ENCODE data around the gene NECAP2.
A peak's percentile ranks its signal among the peaks of the same experiment; 100 is the strongest.
"Not testable (repeated sequence)": the region's sequence is repeated elsewhere in the genome, so short reads cannot be mapped to it uniquely, and the experiment has no call there.

NECAP2 gene

GRCh38 chr1:16462773-16463330 is 22.3 kb downstream of the NECAP2 start:
- DNase-seq = no peak

- peak; percentile 7 for DNase-seq
Measured at GRCh38 chr1:16464917-16465625, 24.5 kb downstream of the NECAP2 start.

DNA sequence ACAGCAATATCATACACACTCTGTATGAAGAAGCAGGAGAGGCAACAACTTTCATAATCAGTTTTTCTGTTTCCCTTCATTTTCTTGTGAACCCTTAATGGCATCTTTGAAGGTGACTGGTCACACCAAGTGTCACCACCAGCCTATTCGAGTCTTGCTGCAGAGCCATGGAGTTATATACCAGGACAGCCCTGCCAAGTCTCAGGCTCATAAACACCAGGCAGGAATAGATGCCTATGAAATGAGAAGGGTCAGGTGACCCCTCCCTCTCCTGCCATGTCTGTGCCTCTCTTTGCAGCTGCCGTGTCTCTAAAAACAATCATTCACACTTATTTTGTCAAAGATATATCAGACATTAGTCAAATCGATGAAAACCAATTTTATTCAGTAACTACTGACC is 28.0 kb downstream of the NECAP2 start:
- no peak for DNase-seq

- no peak for DNase-seq
Measured at GRCh38 chr1:16474166-16474800, 33.8 kb downstream of the NECAP2 start.

DNA sequence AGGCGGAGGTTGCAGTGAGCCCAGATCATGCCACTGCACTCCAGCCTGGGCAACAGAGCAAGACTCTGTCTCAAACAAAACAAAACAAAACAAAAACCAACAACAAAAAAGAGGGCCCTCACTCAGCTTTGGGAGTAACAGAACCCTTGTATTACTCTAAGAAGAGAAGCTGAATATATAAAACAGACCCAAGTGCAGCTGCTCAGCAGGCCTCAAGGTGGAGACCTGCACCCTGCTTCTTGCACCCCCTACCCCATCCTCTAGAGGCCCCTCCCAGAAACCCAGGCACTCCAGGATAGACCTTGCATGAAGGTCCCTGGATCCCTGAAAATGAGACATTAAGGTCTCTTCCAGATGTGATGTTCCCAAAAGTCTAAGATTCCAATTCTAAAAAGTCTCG is 34.4 kb downstream of the NECAP2 start:
- DNase-seq = not testable (repeated sequence)

DNA sequence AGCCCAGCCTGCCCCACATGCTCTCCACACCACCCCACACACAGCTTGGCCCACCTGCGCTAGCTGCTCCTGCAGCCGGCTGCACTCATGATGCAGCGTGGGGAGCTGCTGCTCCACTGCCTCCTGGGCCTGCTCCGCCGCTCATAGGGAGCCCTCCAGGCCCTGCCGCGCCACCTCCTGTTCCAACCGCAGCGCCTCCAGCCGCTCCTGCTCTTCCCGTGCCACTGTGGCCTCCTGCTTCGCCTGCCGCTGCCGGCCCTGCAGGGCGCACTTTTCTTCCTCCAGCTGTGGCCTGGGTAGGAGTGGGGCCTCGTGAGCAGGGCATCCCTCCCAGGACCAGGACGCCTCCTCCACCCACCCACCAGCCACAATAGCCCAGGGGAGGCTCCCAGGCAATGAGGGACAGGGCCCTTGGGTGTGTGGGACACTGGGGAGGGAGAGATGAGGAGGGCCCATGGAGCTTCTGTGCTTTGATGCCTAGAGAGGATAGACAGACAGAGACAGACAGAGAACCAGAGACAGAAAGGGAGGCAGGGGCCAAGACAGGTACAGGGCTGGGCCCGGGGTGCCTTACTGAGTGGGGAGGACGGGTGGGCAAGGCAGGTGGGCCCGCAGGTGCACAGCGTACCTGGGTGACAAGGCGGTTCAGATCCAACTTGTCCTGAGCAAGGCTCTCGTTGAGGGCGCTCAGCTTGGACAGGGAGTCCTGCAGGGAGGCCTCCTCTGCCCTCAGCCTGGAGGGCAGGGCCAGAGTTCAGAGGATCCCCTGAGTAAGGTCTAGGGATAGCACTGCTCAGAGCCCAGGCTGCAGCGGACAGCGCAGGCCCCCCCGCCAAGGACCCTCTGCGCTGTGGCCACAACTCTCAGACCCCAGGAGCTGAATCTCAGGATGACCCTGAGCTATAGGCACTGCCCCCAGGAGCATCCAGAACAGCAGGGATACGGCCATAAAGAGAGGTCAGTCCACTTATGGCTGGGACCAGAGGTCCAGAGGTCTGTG is 35.5 kb downstream of the NECAP2 start:
- DNase-seq = not testable (repeated sequence)

- DNase-seq = no peak
Measured at GRCh38 chr1:16478091-16478490, 37.6 kb downstream of the NECAP2 start.

- DNase-seq = not testable (repeated sequence)
Measured at GRCh38 chr1:16483146-16483545, 42.6 kb downstream of the NECAP2 start.

DNA sequence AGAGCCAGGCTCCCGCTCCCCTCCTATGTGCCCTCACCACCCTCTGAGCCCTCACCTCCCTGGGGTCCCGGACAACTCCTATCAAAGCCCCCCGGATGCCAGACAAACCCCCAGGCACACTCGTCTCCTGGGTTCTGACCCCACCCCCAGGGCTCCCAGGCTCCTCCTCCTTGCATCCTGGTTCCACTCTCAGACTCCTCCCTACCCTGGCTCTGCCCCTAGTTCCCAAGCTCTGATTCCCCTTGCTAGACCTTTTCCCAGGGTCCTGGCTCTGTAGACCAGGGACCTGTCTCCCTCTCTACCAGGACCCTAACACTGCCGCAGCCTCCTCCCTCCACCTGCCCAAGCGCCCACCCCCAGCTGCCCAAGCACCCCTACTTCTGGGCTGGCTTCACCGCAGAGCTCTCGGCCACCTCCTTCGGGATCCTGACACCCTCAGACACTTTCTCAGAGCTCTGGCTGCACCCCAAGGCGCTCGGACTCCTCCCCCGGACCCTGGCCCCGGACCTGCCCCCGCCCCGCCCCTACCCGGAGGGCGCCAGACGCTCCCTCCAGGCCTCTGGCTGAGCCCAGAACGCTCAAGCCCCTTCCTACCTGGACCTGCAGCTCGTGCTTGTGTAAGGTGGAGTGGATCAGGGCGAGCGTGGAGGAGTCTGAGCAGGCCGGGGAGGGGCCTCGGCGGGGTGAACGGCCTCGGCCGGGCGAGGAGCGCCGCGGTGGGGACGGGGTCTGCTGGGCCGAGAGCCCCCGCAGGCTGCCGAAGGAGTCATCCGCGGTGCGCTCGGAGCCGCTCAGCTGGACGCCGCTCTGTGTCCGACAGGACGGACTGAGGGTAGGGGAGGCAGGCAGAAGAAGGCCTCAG is 43.3 kb downstream of the NECAP2 start:
- DNase-seq = not testable (repeated sequence)

GRCh38 chr1:16484501-16484835 is 43.9 kb downstream of the NECAP2 start:
- DNase-seq = no peak

DNA sequence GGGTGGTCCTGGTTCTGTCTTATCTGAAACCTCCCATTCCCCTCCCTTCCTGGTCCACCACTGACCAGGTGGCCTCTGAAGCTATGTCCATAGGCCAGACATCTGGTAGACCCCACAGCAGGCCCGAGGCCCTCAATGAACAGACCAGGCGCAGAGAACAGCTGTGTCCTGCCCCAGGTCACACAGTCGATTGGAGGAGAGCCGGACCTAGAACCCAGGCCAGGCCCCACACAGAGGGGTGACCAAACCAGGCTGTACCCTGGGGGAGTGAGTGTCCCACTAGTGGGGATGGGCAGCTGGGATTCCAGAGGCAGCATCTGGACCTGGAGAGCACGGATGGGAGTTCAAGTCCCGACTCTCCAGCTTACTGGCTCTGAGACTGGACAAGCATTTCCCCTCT is 44.4 kb downstream of the NECAP2 start:
- no peak for DNase-seq

DNA sequence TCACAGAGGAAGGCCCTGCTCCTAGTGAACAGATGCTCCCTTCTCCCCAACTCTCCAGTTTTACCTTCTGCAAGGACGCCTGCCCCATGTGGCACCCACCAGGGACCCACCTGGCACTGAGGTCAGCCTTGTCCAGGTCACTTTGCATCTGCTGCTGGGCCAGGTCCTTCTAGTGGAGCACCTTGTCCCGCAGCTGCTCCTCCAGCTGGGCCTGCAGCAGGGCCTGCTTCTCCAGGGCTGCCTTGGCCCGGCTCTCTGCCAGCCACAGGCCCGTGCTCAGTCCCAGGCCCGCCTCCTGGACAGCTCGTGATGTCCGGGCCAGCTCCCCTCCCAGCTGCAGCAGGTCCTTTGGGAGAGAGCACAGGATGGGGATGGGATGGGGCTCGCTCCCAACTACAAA is 45.8 kb downstream of the NECAP2 start:
- not testable (repeated sequence) for DNase-seq

GRCh38 chr1:16487011-16487410 is 46.5 kb downstream of the NECAP2 start:
- DNase-seq = not testable (repeated sequence)

DNA sequence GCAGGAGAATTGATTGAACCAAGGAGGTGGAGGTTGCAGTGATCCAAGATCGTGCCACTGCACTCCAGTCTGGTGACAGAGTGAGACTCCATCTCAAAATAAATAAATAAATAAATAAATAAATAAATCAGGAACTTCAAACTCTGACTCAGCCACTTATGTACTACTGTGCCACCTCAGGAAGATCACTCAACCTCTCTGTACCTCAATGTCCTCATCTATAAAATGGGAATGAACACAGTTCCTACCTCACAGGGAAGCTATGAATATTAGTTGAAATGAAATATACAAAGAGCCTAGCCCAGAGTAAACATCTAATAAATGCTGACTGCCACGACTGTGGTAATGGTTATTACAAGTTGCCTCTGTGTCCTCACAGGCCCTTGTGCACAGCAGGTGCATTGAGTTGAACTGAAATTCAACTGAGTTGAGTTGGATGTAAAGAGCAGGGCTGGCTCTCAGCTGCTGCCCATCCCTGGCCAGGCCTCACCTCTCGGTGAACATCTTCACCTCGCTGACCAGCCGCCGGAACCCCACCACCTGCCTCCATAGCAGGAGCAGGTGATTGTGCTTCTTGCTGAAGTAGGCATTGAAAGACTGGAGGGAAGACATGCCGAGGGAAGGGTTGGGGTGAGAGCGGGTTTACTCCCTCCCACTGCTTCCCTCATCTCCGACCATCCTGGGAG is 48.8 kb downstream of the NECAP2 start:
- not testable (repeated sequence) for DNase-seq

DNA sequence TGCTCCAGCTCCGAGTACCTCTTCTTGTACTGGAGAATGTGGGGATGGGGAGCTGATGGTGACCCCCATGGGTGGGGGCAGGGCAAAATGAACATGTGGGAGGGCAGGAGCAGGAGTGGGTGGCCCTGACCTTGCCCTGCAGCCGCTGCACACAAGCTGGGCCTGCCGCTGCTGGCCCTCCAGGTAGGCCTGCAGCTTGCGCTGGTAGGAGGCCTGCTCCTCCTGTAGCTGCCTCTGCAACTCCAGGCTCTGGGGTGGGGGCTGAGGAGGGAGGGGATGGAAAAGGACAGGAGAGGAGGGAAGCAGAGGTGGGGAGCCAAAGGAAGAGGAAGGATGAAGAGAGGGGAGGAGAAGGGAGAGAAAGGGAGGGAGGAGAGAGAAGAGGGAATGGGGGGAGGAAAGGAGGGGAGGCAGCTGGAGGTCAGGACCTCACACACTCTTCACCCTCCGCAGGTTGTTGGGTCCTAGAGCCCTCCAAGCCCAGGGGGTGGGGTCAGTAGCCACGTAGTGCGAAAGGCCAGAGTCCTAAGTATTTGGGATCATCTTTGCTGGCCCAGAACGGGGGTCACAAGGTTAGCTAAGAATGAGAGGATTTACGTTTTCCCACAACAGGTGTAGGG is 50.6 kb downstream of the NECAP2 start:
- DNase-seq = no peak

DNA sequence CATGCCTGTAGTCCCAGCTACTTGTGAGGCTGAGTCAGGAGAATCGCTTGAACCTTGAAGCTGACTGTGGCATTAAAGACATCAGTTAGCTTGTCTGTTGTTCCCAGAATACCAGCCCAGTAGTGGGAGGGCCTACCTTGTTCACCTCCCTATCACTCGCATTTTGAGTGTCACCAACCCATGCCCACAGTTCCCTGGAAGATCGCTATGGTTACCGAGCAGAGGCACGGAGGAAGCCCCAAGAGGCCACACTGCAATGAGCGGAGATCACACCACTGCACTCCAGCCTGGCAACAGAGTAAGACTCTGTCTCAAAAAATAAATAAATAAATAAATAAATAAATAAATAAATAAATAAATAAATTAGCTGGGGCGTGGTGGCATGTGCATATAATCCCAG is 52.4 kb downstream of the NECAP2 start:
- not testable (repeated sequence) for DNase-seq

DNA sequence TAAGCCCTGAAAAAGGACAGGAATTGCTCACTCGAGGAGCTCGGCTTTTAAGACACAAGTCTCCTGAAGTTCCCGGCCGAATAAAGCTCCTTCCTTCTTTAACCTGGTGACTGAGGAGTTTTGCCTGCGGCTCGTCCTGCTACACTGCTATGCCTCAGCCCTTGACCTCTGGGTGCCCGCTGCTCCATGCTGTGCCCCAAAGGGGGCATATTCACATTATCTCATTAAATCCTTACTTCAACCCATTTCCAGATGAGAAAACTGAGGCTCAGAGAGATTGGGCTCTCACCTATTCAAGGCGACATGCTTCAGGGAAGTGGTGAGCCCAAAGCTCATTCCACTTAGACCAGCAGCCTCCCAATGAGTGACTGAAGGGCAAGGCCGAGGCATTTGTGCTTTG is 53.2 kb downstream of the NECAP2 start:
- DNase-seq = not testable (repeated sequence)

- DNase-seq = not testable (repeated sequence)
Measured at GRCh38 chr1:16497474-16497904, 57.0 kb downstream of the NECAP2 start.

GRCh38 chr1:16498047-16498446 is 57.5 kb downstream of the NECAP2 start:
- not testable (repeated sequence) for DNase-seq

- DNase-seq = peak; percentile 89
Measured at GRCh38 chr1:16498573-16499413, 58.3 kb downstream of the NECAP2 start.
